ENCODE results near the gene NECTIN2.

DNA sequence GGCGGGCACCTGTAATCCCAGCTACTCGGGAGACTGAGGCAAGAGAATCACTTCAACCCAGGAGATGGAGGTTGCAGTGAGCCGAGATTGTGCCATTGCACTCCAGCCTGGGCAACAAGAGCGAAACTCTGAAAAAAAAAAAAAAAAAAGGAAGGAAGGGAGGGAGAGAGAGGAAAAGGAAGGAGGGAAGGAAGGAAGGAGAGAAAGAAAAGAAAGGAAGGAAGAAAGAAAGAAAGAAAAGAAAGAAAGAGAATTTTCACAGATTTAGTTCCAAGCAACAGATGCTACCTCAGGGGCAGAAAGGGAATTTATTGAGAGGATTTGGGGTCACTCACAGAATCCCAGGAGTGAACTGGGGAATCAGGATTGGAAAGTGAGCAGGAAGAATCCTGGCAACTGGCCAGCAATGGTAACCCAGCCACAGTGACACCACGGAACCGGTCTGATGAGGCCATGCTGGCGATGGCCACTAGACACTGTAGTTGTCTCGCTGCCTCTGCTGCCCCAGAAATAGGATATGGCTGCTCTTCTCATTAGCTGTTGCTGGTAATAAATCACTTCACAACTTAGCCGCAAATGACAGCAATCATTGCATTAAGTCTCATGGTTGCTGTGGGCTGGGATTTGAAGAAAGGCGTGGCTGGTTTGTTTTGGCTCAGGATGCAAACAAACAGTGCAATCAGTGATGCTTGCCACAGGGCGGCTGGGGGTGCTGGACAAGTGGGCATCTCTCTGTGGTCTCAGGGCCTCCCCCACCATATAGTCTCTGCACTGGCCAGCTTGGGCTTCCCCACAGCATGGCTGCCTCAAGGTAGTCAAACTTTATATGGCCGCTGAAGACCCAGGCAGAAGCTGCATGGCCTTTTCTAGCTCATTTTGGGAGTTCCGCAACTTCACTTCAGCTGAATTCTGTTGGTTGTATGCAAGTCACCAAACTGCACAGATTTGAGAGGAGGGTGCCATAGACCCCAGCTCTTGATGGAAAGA, 42.4 kb upstream of the NECTIN2 start:
- no peak for TF ChIP-seq CTCF (conservative IDR thresholded peaks at IDR 0.05; ENCODE audit: low read length)
- no peak for TF ChIP-seq EZH2phosphoT487 (IDR thresholded peaks at IDR 0.05; ENCODE audit: borderline replicate concordance, low read depth, low read length)
